ENCODE data around the gene WDR88.

GRCh38 chr19:33206261-33207039, 74.5 kb downstream of the WDR88 start:
- TF ChIP-seq POLR2A (IDR thresholded peaks at IDR 0.05; ENCODE audit: low read length) (no peak), MAX (IDR thresholded peaks at IDR 0.05) (no peak)

Measured in A549 (cell line).